AG09319 (cell line): ENCODE results near the gene AHNAK2.
"Not testable (repeated sequence)": the region's sequence is repeated elsewhere in the genome, so short reads cannot be mapped to it uniquely, and the experiment has no call there.

ENCODE experiments used
- DNase-seq: peaks from one replicate; pipeline ENCODE4 v3.0.0-alpha.2; 2010; ENCODE audit warnings: low read depth; ENCODE audit errors: extremely low read depth
- CTCF ChIP-seq: IDR thresholded peaks from 2 replicates; pipeline ENCODE4 v1.5.1; 2011; ENCODE audit warnings: low read depth, mild to moderate bottlenecking, inconsistent platforms, low read length, moderate library complexity

Gene AHNAK2

GRCh38 chr14:104953097-104953496 lies 25.1 kb downstream of the AHNAK2 start:
- no peak for DNase-seq
- no peak for TF ChIP-seq CTCF

GRCh38 chr14:104951863-104952657 lies 26.1 kb downstream of the AHNAK2 start:
- DNase-seq = not testable (repeated sequence)

GRCh38 chr14:104950701-104951100 lies 27.5 kb downstream of the AHNAK2 start:
- DNase-seq = not testable (repeated sequence)

- TF ChIP-seq CTCF = no peak
- DNase-seq = no peak
Observed at GRCh38 chr14:104950021-104950420, 28.2 kb downstream of the AHNAK2 start.

- not testable (repeated sequence) for DNase-seq
Observed at GRCh38 chr14:104949406-104949955, 28.7 kb downstream of the AHNAK2 start.

GRCh38 chr14:104948736-104949031 lies 29.5 kb downstream of the AHNAK2 start:
- no peak for DNase-seq
- no peak for TF ChIP-seq CTCF

- not testable (repeated sequence) for DNase-seq
Observed at GRCh38 chr14:104947881-104948735, 30.1 kb downstream of the AHNAK2 start.

GRCh38 chr14:104947201-104947600 lies 31.0 kb downstream of the AHNAK2 start:
- DNase-seq = not testable (repeated sequence)

- not testable (repeated sequence) for DNase-seq
Observed at GRCh38 chr14:104945986-104946965, 31.9 kb downstream of the AHNAK2 start.

- DNase-seq = not testable (repeated sequence)
Observed at GRCh38 chr14:104945266-104945665, 32.9 kb downstream of the AHNAK2 start.

- DNase-seq = not testable (repeated sequence)
Observed at GRCh38 chr14:104944436-104945205, 33.6 kb downstream of the AHNAK2 start.

GRCh38 chr14:104944016-104944308 lies 34.2 kb downstream of the AHNAK2 start:
- DNase-seq = not testable (repeated sequence)

- DNase-seq = not testable (repeated sequence)
Observed at GRCh38 chr14:104943216-104944015, 34.8 kb downstream of the AHNAK2 start.
